HEK293 (cell line): ENCODE measurements around the gene RPS27.

Experiments
- SP3 ChIP-seq: fragments of 450-650 bp; formaldehyde crosslinking; IDR thresholded peaks from 2 replicates; pipeline ENCODE4 v1.5.1; 2016; ENCODE audit warnings: missing biosample characterization, missing genetic modification characterization
- WT1 ChIP-seq: fragments of 450-650 bp; formaldehyde crosslinking; IDR thresholded peaks from 2 replicates; pipeline ENCODE4 v1.5.1; 2016; ENCODE audit warnings: missing biosample characterization, missing genetic modification characterization
- YY1 ChIP-seq: fragments of 450-650 bp; formaldehyde crosslinking; IDR thresholded peaks from 2 replicates; pipeline ENCODE4 v1.5.1; 2018; ENCODE audit warnings: missing biosample characterization, missing genetic modification characterization
- ZBTB26 ChIP-seq: fragments of 450-650 bp; formaldehyde crosslinking; optimal IDR thresholded peaks from 2 replicates; pipeline ENCODE3; 2016; ENCODE audit warnings: missing biosample characterization, mild to moderate bottlenecking, missing genetic modification characterization
- ZFP69B ChIP-seq: fragments of 450-650 bp; formaldehyde crosslinking; IDR thresholded peaks from 2 replicates; pipeline ENCODE4 v1.5.1; 2016; ENCODE audit warnings: missing biosample characterization, missing genetic modification characterization
- ZNF266 ChIP-seq: fragments of 450-650 bp; formaldehyde crosslinking; IDR thresholded peaks from 2 replicates; pipeline ENCODE4 v1.5.1; 2016; ENCODE audit warnings: missing biosample characterization, missing genetic modification characterization, low read depth
- ZNF292 ChIP-seq: fragments of 450-650 bp; formaldehyde crosslinking; IDR thresholded peaks from 2 replicates; pipeline ENCODE4 v1.5.1; 2016; ENCODE audit warnings: low read depth, missing biosample characterization, missing genetic modification characterization, borderline replicate concordance
- ZNF580 ChIP-seq: fragments of 450-650 bp; formaldehyde crosslinking; IDR thresholded peaks from 2 replicates; pipeline ENCODE4 v1.5.1; 2016; ENCODE audit warnings: missing biosample characterization, missing genetic modification characterization
- ZNF701 ChIP-seq: fragments of 450-650 bp; formaldehyde crosslinking; IDR thresholded peaks from 2 replicates; pipeline ENCODE4 v1.5.1; 2016; ENCODE audit warnings: missing biosample characterization, missing genetic modification characterization
- ZNF768 ChIP-seq: fragments of 450-650 bp; formaldehyde crosslinking; IDR thresholded peaks from 2 replicates; pipeline ENCODE4 v1.5.1; 2018; ENCODE audit warnings: missing biosample characterization, mild to moderate bottlenecking, missing genetic modification characterization
- TF ChIP-seq, protein P1 (sequence below): fragments of 450-650 bp; formaldehyde crosslinking; IDR thresholded peaks from 2 replicates; pipeline ENCODE4 v1.5.1; 2016; ENCODE audit warnings: missing biosample characterization, missing genetic modification characterization
- TF ChIP-seq, protein P2 (sequence below): fragments of 450-650 bp; formaldehyde crosslinking; IDR thresholded peaks from 2 replicates; pipeline ENCODE4 v1.5.1; 2016; ENCODE audit warnings: missing biosample characterization, missing genetic modification characterization, borderline replicate concordance
- TF ChIP-seq, protein P3 (sequence below): fragments of 450-650 bp; formaldehyde crosslinking; conservative IDR thresholded peaks from 2 replicates; pipeline ENCODE4 v1.5.1; 2016; ENCODE audit warnings: low read depth, missing biosample characterization, missing genetic modification characterization

DNA sequence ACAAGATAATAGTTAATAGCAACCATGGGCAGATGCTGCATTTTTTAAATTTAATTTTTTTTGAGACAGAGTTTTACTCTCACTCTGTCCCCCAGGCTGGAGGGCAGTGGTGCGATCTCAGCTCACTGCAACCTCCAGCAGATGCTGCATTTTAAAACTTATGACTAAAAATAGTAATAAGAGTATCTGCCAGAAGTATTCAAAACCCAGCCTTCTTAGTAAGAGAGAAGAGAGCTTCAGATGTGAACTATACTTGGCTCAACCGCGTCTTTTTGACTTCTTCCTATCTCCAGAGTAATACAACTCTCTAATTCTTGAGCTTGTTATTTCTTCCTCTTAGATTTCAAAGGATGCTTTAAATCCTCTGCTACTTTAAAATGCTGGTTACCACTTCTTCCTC, 4.6 kb downstream of the RPS27 start:
- TF ChIP-seq ZBTB26 (no peak), ZNF701 (tag by site-specific recombination) (no peak), ZNF580 (tag by site-specific recombination) (no peak), ZNF292 (tag by site-specific recombination) (no peak), ZFP69B (no peak), WT1 (no peak), YY1 (tag by site-specific recombination) (no peak), ZNF266 (no peak), SP3 (tag by site-specific recombination) (no peak), ZNF768 (tag by site-specific recombination) (no peak)
- TF ChIP-seq, protein P1, sequence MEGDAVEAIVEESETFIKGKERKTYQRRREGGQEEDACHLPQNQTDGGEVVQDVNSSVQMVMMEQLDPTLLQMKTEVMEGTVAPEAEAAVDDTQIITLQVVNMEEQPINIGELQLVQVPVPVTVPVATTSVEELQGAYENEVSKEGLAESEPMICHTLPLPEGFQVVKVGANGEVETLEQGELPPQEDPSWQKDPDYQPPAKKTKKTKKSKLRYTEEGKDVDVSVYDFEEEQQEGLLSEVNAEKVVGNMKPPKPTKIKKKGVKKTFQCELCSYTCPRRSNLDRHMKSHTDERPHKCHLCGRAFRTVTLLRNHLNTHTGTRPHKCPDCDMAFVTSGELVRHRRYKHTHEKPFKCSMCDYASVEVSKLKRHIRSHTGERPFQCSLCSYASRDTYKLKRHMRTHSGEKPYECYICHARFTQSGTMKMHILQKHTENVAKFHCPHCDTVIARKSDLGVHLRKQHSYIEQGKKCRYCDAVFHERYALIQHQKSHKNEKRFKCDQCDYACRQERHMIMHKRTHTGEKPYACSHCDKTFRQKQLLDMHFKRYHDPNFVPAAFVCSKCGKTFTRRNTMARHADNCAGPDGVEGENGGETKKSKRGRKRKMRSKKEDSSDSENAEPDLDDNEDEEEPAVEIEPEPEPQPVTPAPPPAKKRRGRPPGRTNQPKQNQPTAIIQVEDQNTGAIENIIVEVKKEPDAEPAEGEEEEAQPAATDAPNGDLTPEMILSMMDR (tag by site-specific recombination): no peak
- TF ChIP-seq, protein P2, sequence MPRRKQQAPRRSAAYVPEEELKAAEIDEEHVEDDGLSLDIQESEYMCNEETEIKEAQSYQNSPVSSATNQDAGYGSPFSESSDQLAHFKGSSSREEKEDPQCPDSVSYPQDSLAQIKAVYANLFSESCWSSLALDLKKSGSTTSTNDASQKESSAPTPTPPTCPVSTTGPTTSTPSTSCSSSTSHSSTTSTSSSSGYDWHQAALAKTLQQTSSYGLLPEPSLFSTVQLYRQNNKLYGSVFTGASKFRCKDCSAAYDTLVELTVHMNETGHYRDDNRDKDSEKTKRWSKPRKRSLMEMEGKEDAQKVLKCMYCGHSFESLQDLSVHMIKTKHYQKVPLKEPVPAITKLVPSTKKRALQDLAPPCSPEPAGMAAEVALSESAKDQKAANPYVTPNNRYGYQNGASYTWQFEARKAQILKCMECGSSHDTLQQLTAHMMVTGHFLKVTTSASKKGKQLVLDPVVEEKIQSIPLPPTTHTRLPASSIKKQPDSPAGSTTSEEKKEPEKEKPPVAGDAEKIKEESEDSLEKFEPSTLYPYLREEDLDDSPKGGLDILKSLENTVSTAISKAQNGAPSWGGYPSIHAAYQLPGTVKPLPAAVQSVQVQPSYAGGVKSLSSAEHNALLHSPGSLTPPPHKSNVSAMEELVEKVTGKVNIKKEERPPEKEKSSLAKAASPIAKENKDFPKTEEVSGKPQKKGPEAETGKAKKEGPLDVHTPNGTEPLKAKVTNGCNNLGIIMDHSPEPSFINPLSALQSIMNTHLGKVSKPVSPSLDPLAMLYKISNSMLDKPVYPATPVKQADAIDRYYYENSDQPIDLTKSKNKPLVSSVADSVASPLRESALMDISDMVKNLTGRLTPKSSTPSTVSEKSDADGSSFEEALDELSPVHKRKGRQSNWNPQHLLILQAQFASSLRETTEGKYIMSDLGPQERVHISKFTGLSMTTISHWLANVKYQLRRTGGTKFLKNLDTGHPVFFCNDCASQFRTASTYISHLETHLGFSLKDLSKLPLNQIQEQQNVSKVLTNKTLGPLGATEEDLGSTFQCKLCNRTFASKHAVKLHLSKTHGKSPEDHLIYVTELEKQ (tag by site-specific recombination): no peak
- TF ChIP-seq, protein P3, sequence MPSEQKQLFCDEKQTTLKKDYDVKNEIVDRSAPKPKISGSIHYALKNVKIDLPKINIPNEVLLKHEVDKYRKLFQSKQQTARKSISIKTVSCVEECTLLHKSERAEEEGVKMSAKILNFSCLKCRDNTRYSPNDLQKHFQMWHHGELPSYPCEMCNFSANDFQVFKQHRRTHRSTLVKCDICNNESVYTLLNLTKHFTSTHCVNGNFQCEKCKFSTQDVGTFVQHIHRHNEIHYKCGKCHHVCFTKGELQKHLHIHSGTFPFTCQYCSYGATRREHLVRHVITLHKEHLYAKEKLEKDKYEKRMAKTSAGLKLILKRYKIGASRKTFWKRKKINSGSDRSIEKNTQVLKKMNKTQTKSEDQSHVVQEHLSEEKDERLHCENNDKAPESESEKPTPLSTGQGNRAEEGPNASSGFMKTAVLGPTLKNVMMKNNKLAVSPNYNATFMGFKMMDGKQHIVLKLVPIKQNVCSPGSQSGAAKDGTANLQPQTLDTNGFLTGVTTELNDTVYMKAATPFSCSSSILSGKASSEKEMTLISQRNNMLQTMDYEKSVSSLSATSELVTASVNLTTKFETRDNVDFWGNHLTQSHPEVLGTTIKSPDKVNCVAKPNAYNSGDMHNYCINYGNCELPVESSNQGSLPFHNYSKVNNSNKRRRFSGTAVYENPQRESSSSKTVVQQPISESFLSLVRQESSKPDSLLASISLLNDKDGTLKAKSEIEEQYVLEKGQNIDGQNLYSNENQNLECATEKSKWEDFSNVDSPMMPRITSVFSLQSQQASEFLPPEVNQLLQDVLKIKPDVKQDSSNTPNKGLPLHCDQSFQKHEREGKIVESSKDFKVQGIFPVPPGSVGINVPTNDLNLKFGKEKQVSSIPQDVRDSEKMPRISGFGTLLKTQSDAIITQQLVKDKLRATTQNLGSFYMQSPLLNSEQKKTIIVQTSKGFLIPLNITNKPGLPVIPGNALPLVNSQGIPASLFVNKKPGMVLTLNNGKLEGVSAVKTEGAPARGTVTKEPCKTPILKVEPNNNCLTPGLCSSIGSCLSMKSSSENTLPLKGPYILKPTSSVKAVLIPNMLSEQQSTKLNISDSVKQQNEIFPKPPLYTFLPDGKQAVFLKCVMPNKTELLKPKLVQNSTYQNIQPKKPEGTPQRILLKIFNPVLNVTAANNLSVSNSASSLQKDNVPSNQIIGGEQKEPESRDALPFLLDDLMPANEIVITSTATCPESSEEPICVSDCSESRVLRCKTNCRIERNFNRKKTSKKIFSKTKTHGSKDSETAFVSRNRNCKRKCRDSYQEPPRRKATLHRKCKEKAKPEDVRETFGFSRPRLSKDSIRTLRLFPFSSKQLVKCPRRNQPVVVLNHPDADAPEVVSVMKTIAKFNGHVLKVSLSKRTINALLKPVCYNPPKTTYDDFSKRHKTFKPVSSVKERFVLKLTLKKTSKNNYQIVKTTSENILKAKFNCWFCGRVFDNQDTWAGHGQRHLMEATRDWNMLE (tag by site-specific recombination): no peak
